H1 (cell line): ENCODE measurements around the gene C19orf18. TPM values are rescaled to one million over a fixed set of nuclear protein-coding genes. Genes with fewer than 3 reads are reported as not detected.
A peak's percentile ranks its signal among the peaks of the same experiment; 100 is the strongest.

Experiments used
- ASH2L ChIP-seq: fragments of 200-600, 300-600 bp; sonication (generic); IDR thresholded peaks from one replicate; pipeline ENCODE4 v1.7.1; 2017; ENCODE audit warnings: low read length
- ATF2 ChIP-seq: IDR thresholded peaks from 2 replicates; pipeline ENCODE4 v1.6.1; 2012; ENCODE audit warnings: low read length, inconsistent platforms
- BACH1 ChIP-seq: IDR thresholded peaks from 2 replicates; pipeline ENCODE4 v1.6.1; 2012; ENCODE audit warnings: low read length, improper control_type of control experiment
- BRCA1 ChIP-seq: IDR thresholded peaks from 2 replicates; pipeline ENCODE4 v1.6.1; 2012; ENCODE audit warnings: low read depth, low read length, improper control_type of control experiment
- CBX5 ChIP-seq: fragments of 300-800, 300-1000 bp; sonication (generic); IDR thresholded peaks from 2 replicates; pipeline ENCODE4 v1.7.1; 2016; ENCODE audit warnings: antibody characterized with exemption, low read length, low read depth
- CREB1 ChIP-seq: IDR thresholded peaks from 2 replicates; pipeline ENCODE4 v1.6.1; 2012; ENCODE audit warnings: inconsistent platforms
- CTBP2 ChIP-seq: IDR thresholded peaks from 2 replicates; pipeline ENCODE4 v1.7.0; 2011; ENCODE audit warnings: borderline replicate concordance, mild to moderate bottlenecking, moderate library complexity, mixed read lengths, low read length; ENCODE audit not compliant: insufficient read depth, insufficient read length
- EGR1 ChIP-seq: IDR thresholded peaks from 2 replicates; pipeline ENCODE4 v1.6.1; 2011; ENCODE audit warnings: low read depth, low read length, borderline replicate concordance
- EZH2 ChIP-seq: fragments of 200-600 bp; sonication (generic); IDR thresholded peaks from 2 replicates; pipeline ENCODE4 v1.7.1; 2012; ENCODE audit warnings: low read depth, mild to moderate bottlenecking, moderate library complexity, low read length, inconsistent platforms; ENCODE audit not compliant: severe bottlenecking
- FOSL1 ChIP-seq: IDR thresholded peaks from 2 replicates; pipeline ENCODE4 v1.6.1; 2011; ENCODE audit warnings: mild to moderate bottlenecking, low read depth, low read length, moderate library complexity; ENCODE audit not compliant: insufficient read depth
- GABPA ChIP-seq: IDR thresholded peaks from 2 replicates; pipeline ENCODE4 v1.6.1; 2011; ENCODE audit warnings: mild to moderate bottlenecking, low read length, moderate library complexity, borderline replicate concordance; ENCODE audit not compliant: insufficient read depth
- JUND ChIP-seq: IDR thresholded peaks from 2 replicates; pipeline ENCODE4 v1.6.1; 2011; ENCODE audit warnings: mild to moderate bottlenecking, improper control_type of control experiment, low read length
- KDM1A ChIP-seq: fragments of 200-600, 300-600 bp; sonication (generic); IDR thresholded peaks from 2 replicates; pipeline ENCODE4 v1.7.1; 2016; ENCODE audit warnings: mild to moderate bottlenecking, low read length, borderline replicate concordance
- NRF1 ChIP-seq: IDR thresholded peaks from 2 replicates; pipeline ENCODE4 v1.6.1; 2011; ENCODE audit warnings: mild to moderate bottlenecking, low read depth, low read length, improper control_type of control experiment
- PHF8 ChIP-seq: fragments of 200-600 bp; sonication (generic); conservative IDR thresholded peaks from 2 replicates; pipeline ENCODE4 v1.7.1; 2012; ENCODE audit warnings: low read depth, mild to moderate bottlenecking, inconsistent platforms, low read length, moderate library complexity
- POLR2AphosphoS5 ChIP-seq: IDR thresholded peaks from 2 replicates; pipeline ENCODE4 v1.6.1; 2011; ENCODE audit warnings: low read depth, low read length
- RFX5 ChIP-seq: IDR thresholded peaks from 2 replicates; pipeline ENCODE4 v1.6.1; 2011; ENCODE audit warnings: low read depth, low read length, improper control_type of control experiment, borderline replicate concordance
- SP4 ChIP-seq: IDR thresholded peaks from 2 replicates; pipeline ENCODE4 v1.6.1; 2012; ENCODE audit warnings: low read length, inconsistent platforms
- SRF ChIP-seq: IDR thresholded peaks from 2 replicates; pipeline ENCODE4 v1.6.1; 2011; ENCODE audit warnings: mild to moderate bottlenecking, low read depth, low read length, moderate library complexity
- SUZ12 ChIP-seq: fragments of 200-600 bp; sonication (generic); IDR thresholded peaks from 2 replicates; pipeline ENCODE4 v1.6.1; 2012; ENCODE audit warnings: mild to moderate bottlenecking, inconsistent platforms, low read length, moderate library complexity, mixed read lengths
- TCF12 ChIP-seq: IDR thresholded peaks from 2 replicates; pipeline ENCODE4 v1.6.1; 2011; ENCODE audit warnings: low read depth, mild to moderate bottlenecking, low read length
- YY1 ChIP-seq: IDR thresholded peaks from 2 replicates; pipeline ENCODE4 v1.6.1; 2011; ENCODE audit warnings: low read depth, mild to moderate bottlenecking, low read length
- polyA plus RNA-seq, 7 experiments: library from polyadenylated mRNA; depleted of rRNA in 3 of 7; stranded (reverse) in 5 of 7; unstranded in 2 of 7; fragments of >200 nt in 5 of 7; fragments of 200-250 nt in 2 of 7; gene quantifications; 1 replicate in 5 of 7; 2 replicates in 1 of 7; 4 replicates in 1 of 7; pipeline versions ENCODE4 v1.2.1 to v1.2.3, GENCODE V29; 2011 to 2013; ENCODE audit warnings: missing spikeins in 2 of 7, mixed read lengths in 2 of 7
- total RNA-seq: library from RNA; stranded (reverse); fragmentation: NEBNext Ultra II Directional; extraction: Animal tissue kit (Norgen Biotek cat#: 25700); gene quantifications from 2 replicates; pipeline ENCODE4 v1.2.1, GENCODE V29; 2021
- TF ChIP-seq, protein P1 (sequence below): IDR thresholded peaks from 2 replicates; pipeline ENCODE4 v1.6.1; 2012; ENCODE audit warnings: inconsistent platforms

Gene C19orf18
- total and polyA plus RNA-seq, 2 of the 8 experiments (the other 6 are each of a cell fraction or from before 2014, with no cell fraction given) = 0.12 to 0.99 TPM

DNA sequence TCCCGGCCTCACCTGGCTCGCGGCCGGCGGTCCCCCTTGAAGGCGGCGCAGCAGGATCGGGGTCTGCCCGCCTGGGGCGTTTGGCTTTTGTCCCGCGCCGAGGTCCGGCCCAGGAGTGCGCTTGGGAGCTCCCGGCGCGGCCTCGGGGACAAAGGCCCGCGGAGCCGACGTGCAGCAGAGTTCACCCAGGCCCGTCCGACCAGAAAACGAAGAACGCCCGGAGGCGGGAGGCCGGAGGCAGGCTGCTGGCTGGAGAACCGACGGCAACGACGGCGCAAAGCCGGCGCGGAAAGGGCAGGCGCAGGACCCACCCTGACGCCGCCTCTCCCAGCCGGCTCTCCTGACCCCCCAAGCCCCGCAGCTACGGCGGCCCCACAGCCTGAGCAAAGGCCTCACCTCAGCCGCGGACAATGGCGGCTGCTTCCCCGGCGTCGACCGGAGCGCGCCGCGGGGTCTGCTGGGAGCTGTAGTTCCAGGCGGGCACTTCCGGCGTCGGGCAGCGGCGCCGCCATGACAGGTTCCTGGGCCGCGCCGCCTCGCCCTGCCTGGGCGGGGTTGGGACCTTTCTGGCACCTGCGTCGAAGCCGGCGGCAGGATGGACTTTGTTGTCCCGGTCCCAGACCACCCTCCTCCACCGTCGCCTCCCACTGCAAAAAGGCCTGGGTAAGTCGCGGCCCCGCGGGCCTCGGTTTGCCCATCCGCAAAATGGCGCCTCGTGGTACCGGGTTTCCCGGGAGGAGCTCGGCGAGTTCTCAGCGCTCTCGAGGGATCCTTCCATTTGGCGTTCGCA, 28.2 kb upstream of the C19orf18 start, which contains the start of gene ZNF606 (continued):
- TF ChIP-seq JUND (no peak), CBX5 (no peak), CTBP2 (no peak), FOSL1 (no peak), PHF8 (peak; percentile 97), TCF12 (no peak), SRF (no peak), ASH2L (peak; percentile 91), SP4 (no peak), KDM1A (peak; percentile 99), EGR1 (no peak), CREB1 (peak; percentile 89), ATF2 (no peak), BACH1 (no peak), YY1 (peak; percentile 98), RFX5 (no peak), GABPA (peak; percentile 72; the same call in 1 of the 2 replicates), NRF1 (no peak), POLR2AphosphoS5 (peak; percentile 75; the same call in 1 of the 2 replicates), SUZ12 (no peak), EZH2 (no peak), BRCA1 (no peak)
- TF ChIP-seq, protein P1, sequence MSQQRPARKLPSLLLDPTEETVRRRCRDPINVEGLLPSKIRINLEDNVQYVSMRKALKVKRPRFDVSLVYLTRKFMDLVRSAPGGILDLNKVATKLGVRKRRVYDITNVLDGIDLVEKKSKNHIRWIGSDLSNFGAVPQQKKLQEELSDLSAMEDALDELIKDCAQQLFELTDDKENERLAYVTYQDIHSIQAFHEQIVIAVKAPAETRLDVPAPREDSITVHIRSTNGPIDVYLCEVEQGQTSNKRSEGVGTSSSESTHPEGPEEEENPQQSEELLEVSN = peak; percentile 89
